NCI-H146 (cell line): ENCODE measurements around the gene RNU5D-1.
"Not testable (repeated sequence)": the region's sequence is repeated elsewhere in the genome, so short reads cannot be mapped to it uniquely, and the experiment has no call there.

ENCODE experiments used
- DNase-seq: peaks from one replicate; lab custom pipeline; 2025; lab: John Stamatoyannopoulos, UW

Gene RNU5D-1

GRCh38 chr1:44730741-44731512 is at the start of gene RNU5D-1:
Gene RNU5D-1 (minus strand): TSS chr1:44731170.
- peak; percentile 92 for DNase-seq

- DNase-seq, result no peak
These were observed 49.7 kb upstream of the RNU5D-1 start for GRCh38 chr1:44780583-44781121.

GRCh38 chr1:44778705-44779576 is 48.0 kb upstream of the RNU5D-1 start:
- no peak for DNase-seq

- DNase-seq, result no peak
These were observed 47.1 kb upstream of the RNU5D-1 start for GRCh38 chr1:44777969-44778635.

- no peak for DNase-seq
These were observed 46.6 kb upstream of the RNU5D-1 start for GRCh38 chr1:44777547-44777946.

GRCh38 chr1:44776730-44777068 is 45.7 kb upstream of the RNU5D-1 start:
- DNase-seq, result no peak

- DNase-seq, result no peak
These were observed 45.2 kb upstream of the RNU5D-1 start for GRCh38 chr1:44775930-44776729.

- peak; percentile 87 for DNase-seq
These were observed 44.3 kb upstream of the RNU5D-1 start, which contains the start of gene RPS8 for GRCh38 chr1:44775078-44775929. Gene RPS8 (plus strand): TSS chr1:44775540. CDS start chr1:44775597, 57 bp downstream.

- not testable (repeated sequence) for DNase-seq
These were observed 35.5 kb upstream of the RNU5D-1 start for GRCh38 chr1:44766421-44766820.

- no peak for DNase-seq
These were observed 29.9 kb upstream of the RNU5D-1 start for GRCh38 chr1:44760876-44761275.

- DNase-seq, result no peak
These were observed 28.1 kb upstream of the RNU5D-1 start for GRCh38 chr1:44759077-44759476.

- DNase-seq, result no peak
These were observed 26.4 kb upstream of the RNU5D-1 start for GRCh38 chr1:44757420-44757819.

GRCh38 chr1:44747878-44748277 is 16.9 kb upstream of the RNU5D-1 start:
- no peak for DNase-seq

- DNase-seq, result no peak
These were observed 12.2 kb upstream of the RNU5D-1 start for GRCh38 chr1:44743211-44743610.

GRCh38 chr1:44740179-44740617 is 9.2 kb upstream of the RNU5D-1 start:
- DNase-seq, result no peak

- peak; percentile 95 for DNase-seq
These were observed 8.6 kb upstream of the RNU5D-1 start, which contains the start of gene KIF2C for GRCh38 chr1:44739307-44740178. Gene KIF2C (plus strand): TSS chr1:44739837. CDS start chr1:44739933, 96 bp downstream.

GRCh38 chr1:44738953-44739306 is 8.0 kb upstream of the RNU5D-1 start:
- DNase-seq, result not testable (repeated sequence)

- no peak for DNase-seq
These were observed 5.0 kb upstream of the RNU5D-1 start for GRCh38 chr1:44735992-44736391.

GRCh38 chr1:44733784-44734183 is 2.8 kb upstream of the RNU5D-1 start:
- no peak for DNase-seq
